Colonic mucosa (tissue), 4 donors: ENCODE measurements around the gene ASCC1. TPM values are rescaled to one million over a fixed set of nuclear protein-coding genes. Genes with fewer than 3 reads are reported as not detected.

Experiments
- DNase-seq: peaks from one replicate; pipeline ENCODE4 v3.0.0-alpha.2; 2020
- H3K27ac ChIP-seq: fragments of 200-600 bp; one replicate; pipeline ENCODE4 v1.8.0; 2021
- H3K27me3 ChIP-seq: fragments of 200-600 bp; one replicate; pipeline ENCODE4 v1.8.0; 2021
- H3K36me3 ChIP-seq: fragments of 200-600 bp; one replicate; pipeline ENCODE4 v1.8.0; 2021
- H3K4me1 ChIP-seq: fragments of 200-600 bp; one replicate; pipeline ENCODE4 v1.8.0; 2021; ENCODE audit warnings: mild to moderate bottlenecking
- H3K4me3 ChIP-seq: fragments of 200-600 bp; one replicate; pipeline ENCODE4 v1.8.0; 2021
- H3K9ac ChIP-seq, 2 donors: one replicate each; pipeline ENCODE4 v1.7.0; 2013; ENCODE audit warnings: control low read depth in 2 of 2, low read depth in 2 of 2, low read length in 2 of 2
- H3K9me3 ChIP-seq: fragments of 200-600 bp; one replicate; pipeline ENCODE4 v1.8.0; 2021
- intact Hi-C: fragments of 100-400 bp; cut with DNase I; formaldehyde crosslinking; loops from one replicate; pipeline ENCODE4 v1.14.1; 2022
- total RNA-seq, 2 donors: library from RNA; stranded (reverse); fragmentation: NEBNext Ultra II Directional in 1 of 2; extraction: Animal tissue kit (Norgen Biotek cat#: 25700) in 1 of 2; gene quantifications; one replicate each; pipeline ENCODE4 v1.2.1, GENCODE V29; 2021
- TF ChIP-seq, protein P1 (sequence below): fragments of 200-600 bp; IDR thresholded peaks from one replicate; pipeline ENCODE4 v1.8.0; 2022; ENCODE audit warnings: antibody characterized with exemption, mild to moderate bottlenecking
- donor health status: healthy.
- donor health status: DM: no; HTN: no; CAD: no.
- donor health status: DM: no; HTN: no; CAD: no.

The ASCC1 gene
- total RNA-seq, 2 donors from 2014 or later = 16.2 to 19.2 TPM

DNA sequence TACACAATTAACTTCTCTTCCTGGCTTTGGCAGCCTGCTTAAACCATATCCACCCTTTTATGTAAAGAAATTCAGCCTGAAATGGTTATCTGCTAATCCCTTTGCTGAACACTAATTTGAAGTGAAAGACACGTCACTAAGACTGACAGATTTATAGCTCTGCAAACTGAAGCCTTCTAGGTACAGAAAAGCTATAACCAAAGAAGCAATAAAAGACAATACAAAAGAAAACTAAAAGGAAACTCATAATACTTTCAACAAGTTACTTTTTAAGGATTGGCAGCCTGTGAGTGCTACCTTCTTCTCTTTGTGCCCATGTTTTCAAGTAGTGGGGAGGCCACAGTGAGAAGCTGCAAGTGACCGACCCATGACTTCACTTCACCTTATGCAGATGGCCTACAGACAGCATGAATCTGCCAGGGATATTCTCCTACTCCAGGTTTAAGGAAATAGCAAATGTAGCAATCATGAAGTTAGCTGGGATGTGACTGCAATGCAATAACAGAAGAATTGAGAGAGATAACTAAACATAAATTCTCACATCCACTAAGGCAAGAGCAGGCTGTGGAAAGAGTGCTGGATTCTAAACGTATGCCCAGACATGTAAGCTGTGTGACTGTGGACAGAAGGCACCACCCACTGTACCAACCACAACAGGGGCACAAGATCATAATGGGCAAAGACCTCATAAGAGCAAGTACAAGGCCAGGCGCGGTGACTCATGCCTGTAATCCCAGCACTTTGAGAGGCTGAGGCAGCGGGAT lies 117.1 kb downstream of the ASCC1 start:
- TF ChIP-seq, protein P1, sequence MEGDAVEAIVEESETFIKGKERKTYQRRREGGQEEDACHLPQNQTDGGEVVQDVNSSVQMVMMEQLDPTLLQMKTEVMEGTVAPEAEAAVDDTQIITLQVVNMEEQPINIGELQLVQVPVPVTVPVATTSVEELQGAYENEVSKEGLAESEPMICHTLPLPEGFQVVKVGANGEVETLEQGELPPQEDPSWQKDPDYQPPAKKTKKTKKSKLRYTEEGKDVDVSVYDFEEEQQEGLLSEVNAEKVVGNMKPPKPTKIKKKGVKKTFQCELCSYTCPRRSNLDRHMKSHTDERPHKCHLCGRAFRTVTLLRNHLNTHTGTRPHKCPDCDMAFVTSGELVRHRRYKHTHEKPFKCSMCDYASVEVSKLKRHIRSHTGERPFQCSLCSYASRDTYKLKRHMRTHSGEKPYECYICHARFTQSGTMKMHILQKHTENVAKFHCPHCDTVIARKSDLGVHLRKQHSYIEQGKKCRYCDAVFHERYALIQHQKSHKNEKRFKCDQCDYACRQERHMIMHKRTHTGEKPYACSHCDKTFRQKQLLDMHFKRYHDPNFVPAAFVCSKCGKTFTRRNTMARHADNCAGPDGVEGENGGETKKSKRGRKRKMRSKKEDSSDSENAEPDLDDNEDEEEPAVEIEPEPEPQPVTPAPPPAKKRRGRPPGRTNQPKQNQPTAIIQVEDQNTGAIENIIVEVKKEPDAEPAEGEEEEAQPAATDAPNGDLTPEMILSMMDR = no peak
- H3K4me1 ChIP-seq = peaks cover 11% of the 10 kb centered on the region
- no peak overlapping the region for H3K4me3 ChIP-seq
- H3K27me3 ChIP-seq = no peaks in the 10 kb centered on the region
- intact Hi-C loops = no loop called here
- peak overlapping the region; percentile 68 for H3K27ac ChIP-seq
- no peak overlapping the region for H3K9ac ChIP-seq
- peak; percentile 38 for DNase-seq
- no peaks in the 10 kb centered on the region for H3K36me3 ChIP-seq
- H3K9me3 ChIP-seq = no peaks in the 10 kb centered on the region

DNA sequence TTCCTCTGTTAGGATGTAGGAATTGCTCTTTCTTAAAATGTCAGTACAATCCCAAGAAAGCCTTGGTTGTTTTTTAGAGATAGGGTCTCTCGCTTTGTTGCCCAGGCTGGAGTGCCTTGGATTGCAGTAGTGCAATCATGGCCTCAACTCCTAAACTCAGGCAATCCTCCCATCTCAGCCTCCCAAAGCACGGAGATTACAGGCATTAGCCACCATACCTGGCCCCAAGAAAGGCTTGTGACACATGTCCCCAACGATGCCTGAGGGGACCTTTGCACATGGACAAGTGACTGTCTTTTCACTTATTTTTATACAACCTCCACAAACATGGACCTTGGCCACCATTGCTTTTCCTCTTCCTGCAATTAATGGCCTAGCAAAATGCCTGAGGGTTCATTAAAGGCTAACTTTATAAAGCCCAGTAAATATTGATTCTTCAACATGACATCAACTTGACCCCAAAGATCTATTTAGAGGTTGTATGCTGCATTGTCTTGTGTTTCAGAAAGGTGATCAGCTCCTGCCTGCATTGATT lies 117.7 kb downstream of the ASCC1 start:
- peaks cover 11% of the 10 kb centered on the region for H3K4me1 ChIP-seq
- H3K9ac ChIP-seq = no peak overlapping the region
- H3K36me3 ChIP-seq = no peaks in the 10 kb centered on the region
- H3K27me3 ChIP-seq = no peaks in the 10 kb centered on the region
- no peak for DNase-seq
- no peaks in the 10 kb centered on the region for H3K9me3 ChIP-seq
- no peak overlapping the region for H3K4me3 ChIP-seq
- TF ChIP-seq, protein P1 = no peak
- intact Hi-C loops = no loop called here
- H3K27ac ChIP-seq = peak overlapping the region; percentile 68

DNA sequence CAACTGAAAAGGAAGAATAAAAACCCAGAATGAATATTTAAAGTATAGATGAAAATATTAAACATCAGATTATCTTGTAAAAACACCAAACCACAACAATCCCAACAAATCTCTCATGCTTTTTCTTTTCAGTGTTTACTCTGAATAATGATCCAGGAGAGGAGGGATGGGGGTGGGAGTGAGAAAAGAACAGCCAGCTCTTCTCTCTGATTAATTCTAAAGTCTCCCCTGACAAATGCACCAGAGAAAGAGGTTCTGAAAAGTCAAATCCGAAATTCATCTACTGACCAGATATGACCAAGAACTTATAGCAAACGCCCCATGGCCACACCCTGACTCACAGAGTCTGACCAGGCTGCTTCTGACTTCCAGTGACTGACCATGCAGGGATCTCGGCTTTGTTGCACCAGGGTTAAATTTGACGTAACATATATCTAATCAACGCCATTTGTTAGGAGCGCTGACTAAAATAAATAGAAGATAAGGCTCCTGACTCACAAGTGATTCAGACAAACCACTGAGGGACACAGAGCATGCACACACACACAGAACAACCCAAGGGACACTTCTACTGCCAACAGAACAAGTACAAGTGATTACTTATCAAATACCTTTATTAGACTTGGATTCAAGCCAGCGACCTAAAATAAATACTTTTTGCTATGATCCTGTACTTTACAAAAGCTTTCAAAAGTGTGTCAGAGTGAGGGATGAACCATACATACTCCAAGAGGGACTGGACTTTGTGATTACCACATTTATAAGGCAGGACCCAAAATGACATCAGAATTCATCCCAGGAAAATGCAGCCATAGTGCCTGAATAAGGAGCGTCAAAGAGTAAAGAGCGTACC lies 118.4 kb downstream of the ASCC1 start:
- TF ChIP-seq, protein P1 = no peak
- H3K36me3 ChIP-seq = no peaks in the 10 kb centered on the region
- intact Hi-C loops = no loop called here
- no peak overlapping the region for H3K9ac ChIP-seq
- no peaks in the 10 kb centered on the region for H3K9me3 ChIP-seq
- no peak for DNase-seq
- peaks cover 11% of the 10 kb centered on the region for H3K4me1 ChIP-seq
- no peak overlapping the region for H3K4me3 ChIP-seq
- H3K27ac ChIP-seq = peak overlapping the region; percentile 68
- no peaks in the 10 kb centered on the region for H3K27me3 ChIP-seq

DNA sequence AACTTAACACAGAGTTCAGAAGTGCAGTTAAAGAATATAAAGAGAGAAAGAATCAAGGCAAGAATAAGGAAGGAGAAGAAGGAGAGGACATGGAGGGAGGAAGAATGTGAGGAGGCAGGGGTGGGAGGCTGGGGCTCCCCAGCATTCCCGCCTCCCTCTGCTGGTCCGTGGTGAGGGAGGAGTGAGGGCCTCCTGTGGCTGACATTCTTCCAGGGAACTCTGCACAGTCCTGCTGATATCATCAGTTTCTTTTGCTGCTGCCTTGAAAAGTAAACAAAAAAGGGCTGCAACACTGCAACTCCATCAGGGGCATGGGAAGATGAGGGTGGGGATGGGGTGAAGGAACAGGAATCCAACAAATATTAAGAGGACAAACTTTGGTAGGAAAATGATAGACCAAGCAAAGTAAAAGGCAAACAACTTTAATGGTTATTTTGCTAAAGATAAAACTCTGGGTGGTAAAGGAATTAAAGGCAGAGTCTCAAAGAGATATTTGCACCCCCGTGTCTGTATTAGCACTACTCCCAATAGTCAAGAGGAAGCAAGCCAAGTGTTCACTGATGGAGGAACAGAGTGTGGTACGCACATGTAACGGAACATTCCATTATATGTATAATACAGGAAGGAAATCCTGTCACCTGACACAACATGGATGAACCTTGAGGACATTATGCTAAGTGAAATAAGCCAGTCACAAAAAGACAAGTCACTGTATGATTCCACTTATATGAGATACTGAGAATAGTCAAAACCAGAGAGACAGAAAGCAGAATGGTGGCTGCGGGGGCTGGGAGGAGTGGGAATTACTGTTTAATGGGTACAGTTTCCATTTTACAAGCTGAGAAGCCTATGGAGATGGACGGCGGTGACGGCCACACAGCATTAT lies 119.7 kb downstream of the ASCC1 start:
- Histone ChIP-seq H3K9me3 (no peaks in the 10 kb centered on the region), H3K27me3 (no peaks in the 10 kb centered on the region), H3K36me3 (no peaks in the 10 kb centered on the region), H3K4me3 (no peak overlapping the region), H3K27ac (no peak overlapping the region), H3K4me1 (peaks cover 11% of the 10 kb centered on the region), H3K9ac (no peak overlapping the region)
- no peak for DNase-seq
- intact Hi-C loops = no loop called here
- TF ChIP-seq, protein P1 = no peak

DNA sequence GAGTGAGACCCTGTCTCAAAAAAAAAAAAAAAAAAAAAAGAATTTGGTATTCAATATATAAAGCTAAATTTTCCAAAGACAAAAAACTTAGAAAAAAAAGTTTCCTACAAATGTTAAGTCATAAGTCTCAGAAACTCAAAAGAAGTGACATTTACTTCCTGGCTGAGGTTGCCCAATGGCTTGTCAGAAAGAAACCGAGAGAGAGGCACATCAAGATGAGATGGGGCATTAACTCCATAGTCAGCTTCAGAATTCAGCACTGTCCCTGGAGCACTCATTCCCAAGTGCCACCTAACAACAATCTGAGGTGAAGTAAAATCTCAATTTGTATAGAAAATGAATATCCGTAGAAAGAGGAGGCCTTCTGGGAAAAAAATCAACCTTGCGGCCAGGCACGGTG lies 120.9 kb downstream of the ASCC1 start:
- Histone ChIP-seq H3K4me1 (peaks cover 11% of the 10 kb centered on the region), H3K9ac (no peak overlapping the region), H3K36me3 (no peaks in the 10 kb centered on the region), H3K9me3 (no peaks in the 10 kb centered on the region), H3K27me3 (no peaks in the 10 kb centered on the region), H3K27ac (no peak overlapping the region), H3K4me3 (no peak overlapping the region)
- TF ChIP-seq, protein P1 = no peak
- intact Hi-C loops = no loop called here
- no peak for DNase-seq
